ENCODE results near the gene ID3. TPM values are rescaled to one million over a fixed set of nuclear protein-coding genes. Genes with fewer than 3 reads are reported as not detected.

Gene ID3
- total and polyA plus RNA-seq, 12 donors: 28.8 to 213 (median 109) TPM

- peak; percentile 74 to 86 (median 80) for DNase-seq
- TF ChIP-seq POLR2A (IDR thresholded peaks at IDR 0.05): peak; percentile 74 to 81
- TF ChIP-seq, protein P1, sequence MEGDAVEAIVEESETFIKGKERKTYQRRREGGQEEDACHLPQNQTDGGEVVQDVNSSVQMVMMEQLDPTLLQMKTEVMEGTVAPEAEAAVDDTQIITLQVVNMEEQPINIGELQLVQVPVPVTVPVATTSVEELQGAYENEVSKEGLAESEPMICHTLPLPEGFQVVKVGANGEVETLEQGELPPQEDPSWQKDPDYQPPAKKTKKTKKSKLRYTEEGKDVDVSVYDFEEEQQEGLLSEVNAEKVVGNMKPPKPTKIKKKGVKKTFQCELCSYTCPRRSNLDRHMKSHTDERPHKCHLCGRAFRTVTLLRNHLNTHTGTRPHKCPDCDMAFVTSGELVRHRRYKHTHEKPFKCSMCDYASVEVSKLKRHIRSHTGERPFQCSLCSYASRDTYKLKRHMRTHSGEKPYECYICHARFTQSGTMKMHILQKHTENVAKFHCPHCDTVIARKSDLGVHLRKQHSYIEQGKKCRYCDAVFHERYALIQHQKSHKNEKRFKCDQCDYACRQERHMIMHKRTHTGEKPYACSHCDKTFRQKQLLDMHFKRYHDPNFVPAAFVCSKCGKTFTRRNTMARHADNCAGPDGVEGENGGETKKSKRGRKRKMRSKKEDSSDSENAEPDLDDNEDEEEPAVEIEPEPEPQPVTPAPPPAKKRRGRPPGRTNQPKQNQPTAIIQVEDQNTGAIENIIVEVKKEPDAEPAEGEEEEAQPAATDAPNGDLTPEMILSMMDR (IDR thresholded peaks at IDR 0.05): peak in 3 of 6 experiments; percentile 12 to 21 (median 16)
These were observed 4.6 kb downstream of the ID3 start for GRCh38 chr1:23554481-23555269.

DNA sequence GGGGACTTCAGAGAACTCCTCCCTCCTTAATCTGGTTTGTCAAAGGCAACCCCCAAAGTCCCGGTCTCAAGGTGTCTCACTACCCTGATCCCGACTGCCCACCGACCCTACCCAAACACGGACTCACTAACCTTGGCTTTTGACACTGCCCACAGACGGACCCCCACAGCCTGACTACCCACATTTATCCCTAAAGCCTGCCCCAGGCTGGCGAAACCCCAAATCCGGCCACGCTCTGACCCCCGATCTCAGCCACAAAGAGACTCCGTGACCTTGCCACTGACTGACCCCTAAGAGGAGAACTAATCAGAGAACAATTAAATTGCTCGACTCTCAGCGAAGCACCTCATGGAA lies 5.2 kb downstream of the ID3 start:
- peak in 1 of 7 donors; percentile 69 for DNase-seq
- WGBS, 4 donors: 33 to 39% (median 36%) methylated on average over 10 to 12 of the region's 12 CpGs
- Histone ChIP-seq H3K9me3 (replicated peaks in 1 of 3) (no peaks in the 10 kb centered on the region), H3K27me3 (no peaks in the 10 kb centered on the region), H3K27ac (peak overlapping the region in 4 of 5 donors; percentile 39 to 91 (median 74)), H3K36me3 (replicated peaks in 1 of 2) (no peaks in the 10 kb centered on the region), H3K4me1 (replicated peaks in 1 of 2) (peaks cover 10 to 19% of the 10 kb centered on the region in 2 donors), H3K4me3 (peak overlapping the region in 1 of 4 donors; percentile 64)
- intact Hi-C loops (cut with DNase I): no loop called here
- TF ChIP-seq, protein P1 (IDR thresholded peaks at IDR 0.05): no peak
- TF ChIP-seq POLR2A (IDR thresholded peaks at IDR 0.05): no peak

More at GRCh38 chr1:23554481-23555269, 4.6 kb downstream of the ID3 start:
- Histone ChIP-seq H3K9me3 (replicated peaks in 1 of 3) (no peaks in the 10 kb centered on the region), H3K4me3 (peak overlapping the region in 2 of 4 donors; percentile 21 to 64), H3K27ac (peak overlapping the region in 4 of 5 donors; percentile 39 to 91 (median 74)), H3K36me3 (replicated peaks in 1 of 2) (no peaks in the 10 kb centered on the region), H3K4me1 (replicated peaks in 1 of 2) (peaks cover 11 to 19% of the 10 kb centered on the region in 2 donors), H3K27me3 (no peaks in the 10 kb centered on the region)
- intact Hi-C loops (cut with DNase I): no loop called here
- 0 to 3% (median 1%) methylated on average over 13 to 81 of the region's 81 CpGs for WGBS, 4 donors

GRCh38 chr1:23553231-23554126 lies 5.8 kb downstream of the ID3 start:
- DNase-seq: no peak
- H3K27ac ChIP-seq: peak overlapping the region in 4 of 5 donors; percentile 39 to 91 (median 74)
- intact Hi-C loops (cut with DNase I): no loop called here
- TF ChIP-seq, protein P1 (IDR thresholded peaks at IDR 0.05): no peak
- no peak for TF ChIP-seq POLR2A (IDR thresholded peaks at IDR 0.05)
- peaks cover 10 to 19% of the 10 kb centered on the region in 2 donors for H3K4me1 ChIP-seq (replicated peaks in 1 of 2)
- WGBS, 4 donors: 73 to 85% (median 80%) methylated on average over 18 to 21 of the region's 21 CpGs
- peak overlapping the region in 1 of 4 donors; percentile 64 for H3K4me3 ChIP-seq
- H3K36me3 ChIP-seq (replicated peaks in 1 of 2): no peaks in the 10 kb centered on the region
- H3K27me3 ChIP-seq: no peaks in the 10 kb centered on the region
- H3K9me3 ChIP-seq (replicated peaks in 1 of 3): no peaks in the 10 kb centered on the region

DNA sequence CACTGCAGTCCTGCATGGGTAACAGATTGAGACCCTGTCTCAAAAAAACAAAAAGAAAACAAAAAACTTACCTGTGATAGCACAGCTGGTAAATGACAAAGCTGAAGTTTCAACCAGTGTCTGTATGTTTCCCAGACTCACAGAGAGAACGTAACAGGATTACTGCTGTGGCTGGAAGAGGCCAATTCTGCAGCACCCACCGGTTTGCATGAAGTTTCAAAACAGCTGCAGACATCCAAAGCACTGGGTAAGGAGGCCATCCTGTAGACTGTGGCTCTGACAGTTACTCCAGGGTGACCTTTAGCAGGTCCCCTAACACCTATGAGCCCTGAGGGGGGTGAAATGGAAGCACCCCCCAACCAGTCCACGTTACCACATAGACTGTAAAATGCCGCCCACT lies 7.5 kb downstream of the ID3 start:
- intact Hi-C loops (cut with DNase I): no loop called here
- no peak for DNase-seq
- Histone ChIP-seq H3K4me3 (no peak overlapping the region), H3K27ac (no peak overlapping the region), H3K36me3 (replicated peaks in 1 of 2) (no peaks in the 10 kb centered on the region), H3K9me3 (replicated peaks in 1 of 3) (no peaks in the 10 kb centered on the region), H3K27me3 (no peaks in the 10 kb centered on the region), H3K4me1 (replicated peaks in 1 of 2) (peaks cover 10 to 19% of the 10 kb centered on the region in 2 donors)
- 80 to 90% (median 81%) methylated on average over 4 of the region's 4 CpGs for WGBS, 4 donors
- no peak for TF ChIP-seq POLR2A (IDR thresholded peaks at IDR 0.05)
- TF ChIP-seq, protein P1 (IDR thresholded peaks at IDR 0.05): no peak
